Posterior cingulate gyrus (tissue), 11 donors: Measurements from ENCODE around the gene WDR3.
A peak's percentile ranks its signal among the peaks of the same experiment; 100 is the strongest.
"Not testable (repeated sequence)": the region's sequence is repeated elsewhere in the genome, so short reads cannot be mapped to it uniquely, and the experiment has no call there.

Experiments used
- DNase-seq, 10 donors: peaks; one replicate each; pipeline versions ENCODE4 v3.0.0 to v3.0.0-alpha.2; 2020 to 2021; ENCODE audit warnings: mixed read lengths in 3 of 10
- intact Hi-C: fragments of 100-400 bp; cut with DNase I; formaldehyde crosslinking; loops from one replicate; pipeline ENCODE4 v1.15.1; 2023

WDR3 gene

GRCh38 chr1:117929343-117930172 is at the start of gene WDR3, which contains the start of gene GDAP2:
WDR3 (plus strand) TSS chr1:117929739; CDS start chr1:117933320, 3,581 bp downstream.
GDAP2 (minus strand) TSS chr1:117929621; CDS start chr1:117920357, 9,264 bp downstream.
- intact Hi-C loops, result loop anchor here (10.0 kb wide), 1 partner anchor 325 kb away; the partner anchor contains the start of gene TENT5C
- DNase-seq, result peak; percentile 95 to 100 (median 98)

- intact Hi-C loops, result no loop called here
- no peak for DNase-seq
Observed at GRCh38 chr1:117883616-117884015, 45.9 kb upstream of the WDR3 start.

- no peak for DNase-seq
- intact Hi-C loops, result no loop called here
Observed at GRCh38 chr1:117886101-117886795, 43.3 kb upstream of the WDR3 start.

GRCh38 chr1:117890452-117890851 is 39.1 kb upstream of the WDR3 start:
- DNase-seq, result no peak
- intact Hi-C loops, result loop anchor here (10.0 kb wide), 1 partner anchor 376 kb away; no protein-coding TSS in a partner anchor

- DNase-seq, result no peak
- intact Hi-C loops, result loop anchor here (10.0 kb wide), 1 partner anchor 378 kb away; no protein-coding TSS in a partner anchor
Observed at GRCh38 chr1:117892512-117892911, 37.0 kb upstream of the WDR3 start.

GRCh38 chr1:117894078-117894477 is 35.5 kb upstream of the WDR3 start:
- no peak for DNase-seq
- intact Hi-C loops, result loop anchor here (10.0 kb wide), 1 partner anchor 379 kb away; no protein-coding TSS in a partner anchor

GRCh38 chr1:117895482-117896114 is 33.9 kb upstream of the WDR3 start:
- peak in 6 of 10 donors; percentile 33 to 76 (median 46) for DNase-seq
- intact Hi-C loops, result loop anchor here (5.0 to 10.0 kb wide), 2 partner anchors 138 to 381 kb away; no protein-coding TSS in a partner anchor

GRCh38 chr1:117897551-117897950 is 32.0 kb upstream of the WDR3 start:
- intact Hi-C loops, result loop anchor here (5.0 to 10.0 kb wide), 2 partner anchors 140 to 383 kb away; no protein-coding TSS in a partner anchor
- DNase-seq, result no peak

GRCh38 chr1:117899801-117900200 is 29.7 kb upstream of the WDR3 start:
- no peak for DNase-seq
- intact Hi-C loops, result loop anchor here (5.0 to 10.0 kb wide), 2 partner anchors 142 to 385 kb away; no protein-coding TSS in a partner anchor

- no peak for DNase-seq
- intact Hi-C loops, result no loop called here
Observed at GRCh38 chr1:117902944-117903343, 26.6 kb upstream of the WDR3 start.

- intact Hi-C loops, result no loop called here
- DNase-seq, result no peak
Observed at GRCh38 chr1:117904485-117904884, 25.1 kb upstream of the WDR3 start.

GRCh38 chr1:117905019-117905418 is 24.5 kb upstream of the WDR3 start:
- DNase-seq, result no peak
- intact Hi-C loops, result no loop called here

- intact Hi-C loops, result loop anchor here (10.0 kb wide), 1 partner anchor 56 kb away; no protein-coding TSS in a partner anchor
Observed at GRCh38 chr1:117911051-117911450, 18.5 kb upstream of the WDR3 start.

GRCh38 chr1:117919376-117919775 is 10.2 kb upstream of the WDR3 start:
- intact Hi-C loops, result loop anchor here (10.0 kb wide), 1 partner anchor 65 kb away; no protein-coding TSS in a partner anchor
- DNase-seq, result no peak

More at GRCh38 chr1:117911051-117911450, 18.5 kb upstream of the WDR3 start:
- DNase-seq, result no peak

- DNase-seq, result no peak
- intact Hi-C loops, result loop anchor here (10.0 kb wide), 1 partner anchor 317 kb away; the partner anchor contains the start of gene TENT5C
Observed at GRCh38 chr1:117921991-117922390, 7.5 kb upstream of the WDR3 start.

GRCh38 chr1:117922717-117923116 is 6.8 kb upstream of the WDR3 start:
- not testable (repeated sequence) for DNase-seq
- intact Hi-C loops, result loop anchor here (10.0 kb wide), 1 partner anchor 318 kb away; the partner anchor contains the start of gene TENT5C

GRCh38 chr1:117925981-117926380 is 3.6 kb upstream of the WDR3 start:
- no peak for DNase-seq
- intact Hi-C loops, result loop anchor here (10.0 kb wide), 1 partner anchor 321 kb away; the partner anchor contains the start of gene TENT5C

- DNase-seq, result peak in 9 of 10 donors; percentile 18 to 90 (median 30)
- intact Hi-C loops, result loop anchor here (10.0 kb wide), 1 partner anchor 324 kb away; the partner anchor contains the start of gene TENT5C
Observed at GRCh38 chr1:117928881-117929342, 627 bp upstream of the WDR3 start.

GRCh38 chr1:117930173-117930447 is 571 bp downstream of the WDR3 start:
- intact Hi-C loops, result no loop called here
- DNase-seq, result no peak

GRCh38 chr1:117930484-117930883 is 945 bp downstream of the WDR3 start:
- intact Hi-C loops, result no loop called here

More at GRCh38 chr1:117930484-117930883, 945 bp downstream of the WDR3 start:
- DNase-seq, result no peak
